Skin of body (tissue), 1 donor: ENCODE measurements around the gene CCL2. TPM values are rescaled to one million over a fixed set of nuclear protein-coding genes. Genes with fewer than 3 reads are reported as not detected.

Experiments used
- total RNA-seq: library from RNA; depleted of rRNA; stranded (reverse); fragments of >200 nt; gene quantifications from one replicate; pipeline ENCODE4 v1.2.3, GENCODE V29; 2014

Gene CCL2
- total RNA-seq, 1 donor from 2014 or later, result 25.5 TPM

Other genes starting within 250 kb of the CCL2 start
- not detected for gene CCL7, start 14.9 kb downstream of the CCL2 start, total RNA-seq
- not detected for gene CCL11, start 30.5 kb downstream of the CCL2 start, total RNA-seq
- 3.1 TPM for gene CCL8, start 64.2 kb downstream of the CCL2 start, total RNA-seq
- gene CCL13, start 101.2 kb downstream of the CCL2 start, total RNA-seq, result 10.3 TPM
- gene CCL1, start 107.9 kb downstream of the CCL2 start, total RNA-seq, result not detected